ENCODE measurements around the gene MYCBP2. TPM values are rescaled to one million over a fixed set of nuclear protein-coding genes. Genes with fewer than 3 reads are reported as not detected.

The MYCBP2 gene
- total RNA-seq, 1 donor from 2014 or later: 42.2 TPM

DNA sequence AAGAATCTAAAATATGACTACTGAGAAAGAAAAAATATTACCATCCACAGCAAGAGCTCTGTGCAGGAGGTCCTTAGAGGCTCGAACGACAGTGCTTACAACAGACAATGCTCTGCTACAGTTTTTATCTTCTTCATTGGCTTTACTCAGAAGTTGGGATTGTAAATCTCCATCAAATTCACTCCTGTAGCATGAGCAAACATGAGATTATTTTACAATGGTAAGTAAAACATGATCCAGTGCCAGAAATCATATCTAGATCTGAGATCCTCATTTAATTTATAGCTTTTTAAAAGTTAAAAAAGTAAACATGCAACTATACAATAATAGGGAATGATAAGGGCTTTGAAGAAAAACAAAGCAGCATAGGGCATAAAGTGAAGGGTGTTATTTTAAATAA is 155.4 kb downstream of the MYCBP2 start:
- Histone ChIP-seq H3K9me3 (replicated peaks) (no peaks in the 10 kb centered on the region), H3K4me3 (no peak overlapping the region), H3K27me3 (ENCODE audit: low read depth) (no peaks in the 10 kb centered on the region), H3K36me3 (peaks cover 95% of the 10 kb centered on the region), H3K4me1 (no peaks in the 10 kb centered on the region), H3K27ac (replicated peaks) (no peak overlapping the region)
- intact Hi-C loops (cut with micrococcal nuclease): no loop called here
- TF ChIP-seq, protein P1, sequence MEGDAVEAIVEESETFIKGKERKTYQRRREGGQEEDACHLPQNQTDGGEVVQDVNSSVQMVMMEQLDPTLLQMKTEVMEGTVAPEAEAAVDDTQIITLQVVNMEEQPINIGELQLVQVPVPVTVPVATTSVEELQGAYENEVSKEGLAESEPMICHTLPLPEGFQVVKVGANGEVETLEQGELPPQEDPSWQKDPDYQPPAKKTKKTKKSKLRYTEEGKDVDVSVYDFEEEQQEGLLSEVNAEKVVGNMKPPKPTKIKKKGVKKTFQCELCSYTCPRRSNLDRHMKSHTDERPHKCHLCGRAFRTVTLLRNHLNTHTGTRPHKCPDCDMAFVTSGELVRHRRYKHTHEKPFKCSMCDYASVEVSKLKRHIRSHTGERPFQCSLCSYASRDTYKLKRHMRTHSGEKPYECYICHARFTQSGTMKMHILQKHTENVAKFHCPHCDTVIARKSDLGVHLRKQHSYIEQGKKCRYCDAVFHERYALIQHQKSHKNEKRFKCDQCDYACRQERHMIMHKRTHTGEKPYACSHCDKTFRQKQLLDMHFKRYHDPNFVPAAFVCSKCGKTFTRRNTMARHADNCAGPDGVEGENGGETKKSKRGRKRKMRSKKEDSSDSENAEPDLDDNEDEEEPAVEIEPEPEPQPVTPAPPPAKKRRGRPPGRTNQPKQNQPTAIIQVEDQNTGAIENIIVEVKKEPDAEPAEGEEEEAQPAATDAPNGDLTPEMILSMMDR (IDR thresholded peaks at IDR 0.05; ENCODE audit: borderline replicate concordance): no peak
- DNase-seq: no peak

GRCh38 chr13:77168237-77168636 is 158.7 kb downstream of the MYCBP2 start:
- H3K27me3 ChIP-seq (ENCODE audit: low read depth): no peaks in the 10 kb centered on the region
- H3K27ac ChIP-seq (replicated peaks): no peak overlapping the region
- TF ChIP-seq, protein P1 (IDR thresholded peaks at IDR 0.05; ENCODE audit: borderline replicate concordance): no peak
- no peaks in the 10 kb centered on the region for H3K4me1 ChIP-seq
- H3K4me3 ChIP-seq: no peak overlapping the region
- no peaks in the 10 kb centered on the region for H3K9me3 ChIP-seq (replicated peaks)
- intact Hi-C loops (cut with micrococcal nuclease): no loop called here
- DNase-seq: no peak
- H3K36me3 ChIP-seq: peaks cover 97% of the 10 kb centered on the region

DNA sequence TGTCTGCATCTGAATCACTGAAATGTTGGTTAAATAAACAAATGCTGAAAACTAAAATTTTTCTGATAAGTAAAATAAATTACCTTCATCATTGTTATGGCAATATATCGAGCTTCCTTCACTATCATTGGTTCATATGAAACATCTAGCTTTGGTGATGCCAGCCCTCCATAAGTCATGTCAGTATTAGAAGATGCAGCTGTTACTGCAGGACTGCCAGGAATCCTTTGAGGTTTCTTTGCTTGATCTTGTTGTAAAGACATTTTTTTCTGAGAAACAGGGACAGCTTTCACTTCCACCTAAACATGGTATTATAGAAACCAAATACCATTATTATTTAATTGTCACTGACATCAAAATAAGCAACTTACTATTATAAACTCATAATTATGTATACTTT is 176.2 kb downstream of the MYCBP2 start:
- Histone ChIP-seq H3K9me3 (replicated peaks) (no peaks in the 10 kb centered on the region), H3K27ac (replicated peaks) (no peak overlapping the region), H3K36me3 (peaks cover 56% of the 10 kb centered on the region), H3K4me3 (no peak overlapping the region), H3K27me3 (ENCODE audit: low read depth) (no peaks in the 10 kb centered on the region), H3K4me1 (no peaks in the 10 kb centered on the region)
- DNase-seq: no peak
- TF ChIP-seq, protein P1 (IDR thresholded peaks at IDR 0.05; ENCODE audit: borderline replicate concordance): no peak
- intact Hi-C loops (cut with micrococcal nuclease): no loop called here

- TF ChIP-seq, protein P1 (IDR thresholded peaks at IDR 0.05; ENCODE audit: borderline replicate concordance): no peak
- no peaks in the 10 kb centered on the region for H3K27me3 ChIP-seq (ENCODE audit: low read depth)
- no peak for DNase-seq
- no peak overlapping the region for H3K27ac ChIP-seq (replicated peaks)
- intact Hi-C loops (cut with micrococcal nuclease): no loop called here
- no peaks in the 10 kb centered on the region for H3K9me3 ChIP-seq (replicated peaks)
- no peak overlapping the region for H3K4me3 ChIP-seq
- peaks cover 79% of the 10 kb centered on the region for H3K36me3 ChIP-seq
- no peaks in the 10 kb centered on the region for H3K4me1 ChIP-seq
These were observed 183.5 kb downstream of the MYCBP2 start for GRCh38 chr13:77143431-77143830.

DNA sequence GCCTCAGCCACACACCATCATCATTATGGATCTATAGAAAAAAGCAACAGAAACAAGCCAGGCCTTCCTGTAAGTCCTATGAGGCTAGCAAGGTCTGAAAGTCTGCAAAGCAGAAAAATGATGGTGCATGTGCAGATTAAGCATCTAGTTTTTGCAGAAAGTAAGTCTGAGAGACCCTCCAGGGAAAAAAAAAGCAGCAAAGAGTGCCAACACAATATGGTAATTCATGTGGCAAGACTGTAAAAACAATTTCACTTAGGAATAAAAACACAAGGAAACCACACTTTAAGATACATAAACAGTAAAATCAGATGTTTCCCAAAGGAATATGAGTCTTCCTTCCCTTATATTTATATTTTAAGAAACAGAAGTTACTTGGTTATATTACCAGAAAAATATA is 187.6 kb downstream of the MYCBP2 start:
- Histone ChIP-seq H3K27ac (replicated peaks) (no peak overlapping the region), H3K4me1 (peaks cover 8% of the 10 kb centered on the region), H3K36me3 (peaks cover 86% of the 10 kb centered on the region), H3K27me3 (ENCODE audit: low read depth) (no peaks in the 10 kb centered on the region), H3K9me3 (replicated peaks) (no peaks in the 10 kb centered on the region), H3K4me3 (no peak overlapping the region)
- TF ChIP-seq, protein P1 (IDR thresholded peaks at IDR 0.05; ENCODE audit: borderline replicate concordance): no peak
- DNase-seq: no peak
- intact Hi-C loops (cut with micrococcal nuclease): no loop called here

- Histone ChIP-seq H3K27me3 (ENCODE audit: low read depth) (no peaks in the 10 kb centered on the region), H3K9me3 (replicated peaks) (no peaks in the 10 kb centered on the region), H3K4me1 (peaks cover 8% of the 10 kb centered on the region), H3K4me3 (no peak overlapping the region), H3K27ac (replicated peaks) (no peak overlapping the region), H3K36me3 (peaks cover 85% of the 10 kb centered on the region)
- intact Hi-C loops (cut with micrococcal nuclease): no loop called here
- TF ChIP-seq, protein P1 (IDR thresholded peaks at IDR 0.05; ENCODE audit: borderline replicate concordance): no peak
- DNase-seq: no peak
These were observed 188.1 kb downstream of the MYCBP2 start for GRCh38 chr13:77138813-77139212.
